ENCODE measurements around the gene TAOK1.

TAOK1 gene

GRCh38 chr17:29571486-29571882, 181.3 kb downstream of the TAOK1 start:
- no peak for DNase-seq (ENCODE audit: low read depth in 2 of 2)

- no peak for DNase-seq (ENCODE audit: low read depth in 2 of 2)
Observed at GRCh38 chr17:29571883-29572681, 181.9 kb downstream of the TAOK1 start.

GRCh38 chr17:29572691-29573557, 182.8 kb downstream of the TAOK1 start:
- DNase-seq (ENCODE audit: low read depth in 2 of 2): peak in 1 of 2 donors; percentile 49

- DNase-seq (ENCODE audit: low read depth in 2 of 2): no peak
Observed at GRCh38 chr17:29573558-29573869, 183.4 kb downstream of the TAOK1 start.

- DNase-seq (ENCODE audit: low read depth in 2 of 2): no peak
Observed at GRCh38 chr17:29573871-29574731, 183.9 kb downstream of the TAOK1 start.

- no peak for DNase-seq (ENCODE audit: low read depth in 2 of 2)
Observed at GRCh38 chr17:29574732-29575510, 184.8 kb downstream of the TAOK1 start.

GRCh38 chr17:29575511-29576213, 185.5 kb downstream of the TAOK1 start:
- DNase-seq (ENCODE audit: low read depth in 2 of 2): no peak

- no peak for DNase-seq (ENCODE audit: low read depth in 2 of 2)
Observed at GRCh38 chr17:29576214-29577000, 186.2 kb downstream of the TAOK1 start.

GRCh38 chr17:29577001-29577370, 186.8 kb downstream of the TAOK1 start:
- no peak for DNase-seq (ENCODE audit: low read depth in 2 of 2)

- DNase-seq (ENCODE audit: low read depth in 2 of 2): no peak
Observed at GRCh38 chr17:29577385-29578211, 187.4 kb downstream of the TAOK1 start.

- DNase-seq (ENCODE audit: low read depth in 2 of 2): no peak
Observed at GRCh38 chr17:29578626-29579485, 188.7 kb downstream of the TAOK1 start.

GRCh38 chr17:29579866-29580771, 190.0 kb downstream of the TAOK1 start:
- peak; percentile 85 to 86 for DNase-seq (ENCODE audit: low read depth in 2 of 2)

- DNase-seq (ENCODE audit: low read depth in 2 of 2): no peak
Observed at GRCh38 chr17:29581583-29582253, 191.6 kb downstream of the TAOK1 start.

- DNase-seq (ENCODE audit: low read depth in 2 of 2): no peak
Observed at GRCh38 chr17:29582254-29582765, 192.1 kb downstream of the TAOK1 start.

GRCh38 chr17:29582772-29583171, 192.6 kb downstream of the TAOK1 start:
- DNase-seq (ENCODE audit: low read depth in 2 of 2): no peak

All from activated CD4-positive, alpha-beta T cell treated with anti-CD3 and anti-CD28 coated beads for 24 hours (primary cell).